B cell (primary cell): Measurements from ENCODE around the gene CA9. TPM values are rescaled to one million over a fixed set of nuclear protein-coding genes. Genes with fewer than 3 reads are reported as not detected.

Source experiments
- ATAC-seq: fragments of 200-7000 bp; cut with Tn5 transposase; one replicate; pipeline ENCODE4 v1.10.0; 2021; ENCODE audit warnings: low read depth, mild to moderate bottlenecking, moderate number of reproducible peaks, moderate library complexity
- CTCF ChIA-PET: fragments of 350-600 bp; sonication (Branson Sonifier 250); formaldehyde crosslinking; loops from one replicate; lab custom pipeline; 2021; ENCODE audit warnings: antibody characterized with exemption, inconsistent platforms; lab: Charles Lee
- POLR2A ChIA-PET: fragments of 350-600 bp; sonication (Branson Sonifier 250); formaldehyde crosslinking; loops from one replicate; lab custom pipeline; 2021; ENCODE audit warnings: antibody characterized with exemption; lab: Charles Lee
- DNase-seq: peaks from one replicate; pipeline ENCODE4 v3.0.0; 2013
- H2AFZ ChIP-seq: 2 replicates; pipeline ENCODE4 v1.6.1; 2012; ENCODE audit warnings: mild to moderate bottlenecking, low read depth, low read length; ENCODE audit not compliant: insufficient read depth, poor library complexity, severe bottlenecking
- H3K27ac ChIP-seq, 2 donors: 1 replicate in 1 of 2; 2 replicates in 1 of 2; pipeline ENCODE4 v1.5.1; 2012 to 2013; ENCODE audit warnings: low read length in 2 of 2, mild to moderate bottlenecking in 2 of 2, moderate library complexity in 1 of 2
- H3K27me3 ChIP-seq, 4 experiments: fragments of 200-600 bp in 1 of 4; sonication (generic) in 1 of 4; replicated peaks in 1 of 4; 1 replicate in 2 of 4; 2 replicates in 2 of 4; pipeline versions ENCODE4 v1.6.1 to v1.7.0; 2013 to 2016; ENCODE audit warnings: low read length in 3 of 4, mild to moderate bottlenecking in 2 of 4, mixed read lengths in 1 of 4, moderate library complexity in 1 of 4; ENCODE audit not compliant: insufficient read depth in 4 of 4, control insufficient read depth in 3 of 4; ENCODE audit errors: control extremely low read depth in 1 of 4
- H3K36me3 ChIP-seq, 2 experiments: replicated peaks in 1 of 2; 1 replicate in 1 of 2; 2 replicates in 1 of 2; pipeline versions ENCODE4 v1.6.1 to v1.7.1; 2013; ENCODE audit warnings: low read length in 1 of 2; ENCODE audit not compliant: insufficient read depth in 2 of 2, control insufficient read depth in 1 of 2; ENCODE audit errors: control extremely low read depth in 1 of 2, extremely low read depth in 1 of 2
- H3K4me1 ChIP-seq, 2 donors: fragments of 200-600 bp in 1 of 2; sonication (generic) in 1 of 2; 1 replicate in 1 of 2; 2 replicates in 1 of 2; pipeline versions ENCODE4 v1.5.1 to v1.6.1; 2013 to 2017; ENCODE audit warnings: low read length in 2 of 2; ENCODE audit not compliant: control insufficient read depth in 2 of 2, insufficient read depth in 2 of 2
- H3K4me2 ChIP-seq: replicated peaks from 2 replicates; pipeline ENCODE3; 2012; ENCODE audit warnings: mild to moderate bottlenecking, low read depth, low read length; ENCODE audit not compliant: poor library complexity, severe bottlenecking
- H3K4me3 ChIP-seq, 5 experiments: fragments of 200-600 bp in 1 of 5; sonication (generic) in 1 of 5; 1 replicate in 3 of 5; 2 replicates in 2 of 5; pipeline versions ENCODE4 v1.5.1 to v1.7.0; 2011 to 2016; ENCODE audit warnings: low read length in 4 of 5, mild to moderate bottlenecking in 4 of 5, low read depth in 2 of 5, control low read depth in 1 of 5, moderate library complexity in 1 of 5; ENCODE audit not compliant: insufficient read depth in 1 of 5; ENCODE audit errors: control extremely low read depth in 1 of 5, extremely low read depth in 1 of 5
- H3K79me2 ChIP-seq: fragments of 200-600 bp; sonication (generic); one replicate; pipeline ENCODE4 v1.6.0; 2016; ENCODE audit warnings: low read length; ENCODE audit not compliant: control insufficient read depth, insufficient read depth
- H3K9ac ChIP-seq: fragments of 200-600 bp; sonication (generic); 2 replicates; pipeline ENCODE4 v1.6.1; 2017; ENCODE audit warnings: mild to moderate bottlenecking, low read length, moderate library complexity
- H3K9me3 ChIP-seq, 3 donors: one replicate each; pipeline versions ENCODE4 v1.6.1 to v1.7.1; 2013; ENCODE audit warnings: low read length in 2 of 3; ENCODE audit not compliant: control insufficient read depth in 2 of 3, insufficient read depth in 1 of 3; ENCODE audit errors: control extremely low read depth in 1 of 3
- H4K20me1 ChIP-seq: 2 replicates; pipeline ENCODE4 v1.6.0; 2012; ENCODE audit warnings: mild to moderate bottlenecking, low read length; ENCODE audit not compliant: insufficient read depth, control insufficient read depth, poor library complexity, severe bottlenecking
- H3K27ac Mint-ChIP-seq: one replicate; pipeline ENCODE4 v1.8.0; 2021; ENCODE audit warnings: mixed read lengths
- H3K27me3 Mint-ChIP-seq: one replicate; pipeline ENCODE4 v1.8.0; 2021; ENCODE audit warnings: mixed read lengths
- H3K4me1 Mint-ChIP-seq: one replicate; pipeline ENCODE4 v1.8.0; 2021; ENCODE audit warnings: mixed read lengths
- H3K4me3 Mint-ChIP-seq: one replicate; pipeline ENCODE4 v1.8.0; 2021; ENCODE audit warnings: mixed read lengths
- H3K9me3 Mint-ChIP-seq: one replicate; pipeline ENCODE4 v1.8.0; 2022; ENCODE audit warnings: mixed read lengths; ENCODE audit not compliant: insufficient read depth
- EZH2 ChIP-seq: IDR thresholded peaks from 2 replicates; pipeline ENCODE4 v1.6.1; 2012; ENCODE audit warnings: borderline replicate concordance, low read depth, mild to moderate bottlenecking, moderate library complexity, low read length; ENCODE audit not compliant: insufficient read depth, poor library complexity, severe bottlenecking
- WGBS: methylation state at CpG from one replicate; pipeline ENCODE4 v1.1.5; 2013; ENCODE audit warnings: missing lambda C conversion rate; ENCODE audit not compliant: insufficient coverage; 5-methylcytosine and 5-hydroxymethylcytosine counted together
- intact Hi-C: fragments of 100-400 bp; cut with micrococcal nuclease; formaldehyde crosslinking; loops from one replicate; pipeline ENCODE4 v1.10.0; 2022
- polyA plus RNA-seq: library from polyadenylated mRNA; depleted of rRNA; stranded (reverse); fragments of >200 nt; gene quantifications from 2 replicates; pipeline ENCODE4 v1.2.3, GENCODE V29; 2012
- total RNA-seq, 2 donors: library from RNA; stranded (reverse); fragments of 120-200 nt in 1 of 2; gene quantifications; 1 replicate in 1 of 2; 2 replicates in 1 of 2; pipeline versions ENCODE4 v1.2.3 to v1.2.4, GENCODE V29; 2013 to 2022
- TF ChIP-seq, protein P1 (sequence below): fragments of 200-600 bp; IDR thresholded peaks from one replicate; pipeline ENCODE4 v1.8.0; 2022; ENCODE audit warnings: antibody characterized with exemption, mild to moderate bottlenecking

Gene CA9
- total and polyA plus RNA-seq, 2 donors (not counting 1 experiment from before 2014, with no cell fraction given), result not detected

DNA sequence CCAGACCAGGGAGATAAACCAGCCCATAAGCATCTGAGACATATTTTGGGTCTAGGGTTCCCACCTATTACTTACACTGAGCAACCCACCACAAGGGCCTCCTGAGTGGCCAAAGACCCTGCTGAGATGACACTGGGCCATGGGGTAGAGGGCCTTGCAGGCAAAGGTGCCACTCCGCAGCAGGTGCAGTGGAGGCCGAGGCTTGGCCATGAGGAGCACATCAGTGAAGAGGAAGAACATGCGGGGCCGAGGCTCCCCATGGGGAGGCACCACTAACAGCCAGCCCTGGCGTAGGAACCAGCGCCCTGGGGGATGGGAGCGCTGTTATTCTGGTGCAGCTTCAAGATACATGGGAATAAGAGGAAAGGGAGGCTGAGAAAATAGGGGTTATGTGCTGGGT is 11.3 kb upstream of the CA9 start:
- peaks cover 22% of the 10 kb centered on the region for H3K79me2 ChIP-seq
- peaks cover 76% of the 10 kb centered on the region for H3K4me1 Mint-ChIP-seq
- no peak overlapping the region for H3K9ac ChIP-seq
- no peak overlapping the region for H3K4me3 Mint-ChIP-seq
- H3K4me1 ChIP-seq, result peaks cover 48 to 75% of the 10 kb centered on the region in 2 donors
- H3K27me3 ChIP-seq, result no peaks in the 10 kb centered on the region
- peak overlapping the region; percentile 27 to 69 for H3K27ac ChIP-seq
- no peaks in the 10 kb centered on the region for H4K20me1 ChIP-seq
- no peaks in the 10 kb centered on the region for H3K27me3 Mint-ChIP-seq
- peak overlapping the region; percentile 47 for H3K4me2 ChIP-seq
- H3K36me3 ChIP-seq, result peaks cover 0 to 14% of the 10 kb centered on the region in 2 experiments
- no peaks in the 10 kb centered on the region for H3K9me3 Mint-ChIP-seq
- ATAC-seq (no peak), DNase-seq (no peak)
- intact Hi-C loops, result no loop called here
- WGBS, result 78% methylated on average over 7 of the region's 7 CpGs
- ChIA-PET CTCF (interaction anchor here (1.3 to 15.0 kb wide), 7 partner anchors 11 to 220 kb away, joined by 3 to 268 read pairs (median 6); partner anchors contain the start of genes CA9, CD72 and SIT1), POLR2A (interaction anchor here (0.9 kb wide), 1 partner anchor 28 kb away, joined by 3 read pairs; no protein-coding TSS in a partner anchor)
- no peak overlapping the region for H2AFZ ChIP-seq
- H3K4me3 ChIP-seq, result no peak overlapping the region
- H3K27ac Mint-ChIP-seq, result peak overlapping the region; percentile 88
- TF ChIP-seq, protein P1, sequence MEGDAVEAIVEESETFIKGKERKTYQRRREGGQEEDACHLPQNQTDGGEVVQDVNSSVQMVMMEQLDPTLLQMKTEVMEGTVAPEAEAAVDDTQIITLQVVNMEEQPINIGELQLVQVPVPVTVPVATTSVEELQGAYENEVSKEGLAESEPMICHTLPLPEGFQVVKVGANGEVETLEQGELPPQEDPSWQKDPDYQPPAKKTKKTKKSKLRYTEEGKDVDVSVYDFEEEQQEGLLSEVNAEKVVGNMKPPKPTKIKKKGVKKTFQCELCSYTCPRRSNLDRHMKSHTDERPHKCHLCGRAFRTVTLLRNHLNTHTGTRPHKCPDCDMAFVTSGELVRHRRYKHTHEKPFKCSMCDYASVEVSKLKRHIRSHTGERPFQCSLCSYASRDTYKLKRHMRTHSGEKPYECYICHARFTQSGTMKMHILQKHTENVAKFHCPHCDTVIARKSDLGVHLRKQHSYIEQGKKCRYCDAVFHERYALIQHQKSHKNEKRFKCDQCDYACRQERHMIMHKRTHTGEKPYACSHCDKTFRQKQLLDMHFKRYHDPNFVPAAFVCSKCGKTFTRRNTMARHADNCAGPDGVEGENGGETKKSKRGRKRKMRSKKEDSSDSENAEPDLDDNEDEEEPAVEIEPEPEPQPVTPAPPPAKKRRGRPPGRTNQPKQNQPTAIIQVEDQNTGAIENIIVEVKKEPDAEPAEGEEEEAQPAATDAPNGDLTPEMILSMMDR, result no peak
- TF ChIP-seq EZH2, result no peak
- H3K9me3 ChIP-seq, result peaks cover 0 to 3% (median 0%) of the 10 kb centered on the region in 3 donors
